Peyer's patch (tissue), 4 donors: ENCODE measurements around the gene AQP12B. TPM values are rescaled to one million over a fixed set of nuclear protein-coding genes. Genes with fewer than 3 reads are reported as not detected.
"Not testable (repeated sequence)": the region's sequence is repeated elsewhere in the genome, so short reads cannot be mapped to it uniquely, and the experiment has no call there.

Experiments used
- DNase-seq, 3 donors: peaks; one replicate each; pipeline ENCODE4 v3.0.0-alpha.2; 2017 to 2019
- H3K27ac ChIP-seq, 4 donors: fragments of 200-600 bp; sonication (generic); one replicate each; pipeline ENCODE4 v1.5.1; 2016 to 2019
- H3K27me3 ChIP-seq, 2 donors: fragments of 200-600 bp; sonication (generic); one replicate each; pipeline ENCODE4 v1.5.1; 2019
- H3K36me3 ChIP-seq, 3 donors: fragments of 200-600 bp; sonication (generic); one replicate each; pipeline ENCODE4 v1.5.1; 2016 to 2019
- H3K4me1 ChIP-seq, 4 donors: fragments of 200-600 bp; sonication (generic); one replicate each; pipeline ENCODE4 v1.5.1; 2016 to 2019
- H3K4me3 ChIP-seq, 4 donors: fragments of 200-600 bp; sonication (generic); 1 replicate in 3 of 4; 2 replicates in 1 of 4; pipeline ENCODE4 v1.5.1; 2016 to 2019; ENCODE audit warnings: mild to moderate bottlenecking in 1 of 4
- H3K9me3 ChIP-seq, 4 donors: fragments of 200-600 bp; sonication (generic); one replicate each; pipeline ENCODE4 v1.5.1; 2016 to 2019; ENCODE audit warnings: mild to moderate bottlenecking in 1 of 4
- CTCF ChIP-seq, 6 experiments: fragments of 450-650 bp in 4 of 6; fragments of 200-600 bp in 2 of 6; sonication (generic) in 1 of 6; IDR thresholded peaks; one replicate each; pipeline ENCODE4 v1.5.1; 2017 to 2019; ENCODE audit warnings: antibody characterized with exemption in 6 of 6, mild to moderate bottlenecking in 3 of 6, moderate library complexity in 1 of 6
- POLR2A ChIP-seq, 2 donors: fragments of 450-650 bp; IDR thresholded peaks; one replicate each; pipeline ENCODE4 v1.5.1; 2017; ENCODE audit warnings: antibody characterized with exemption in 2 of 2, mild to moderate bottlenecking in 2 of 2, moderate library complexity in 2 of 2
- total RNA-seq, 4 donors: library from RNA; depleted of rRNA; stranded (reverse); fragments of >200 nt; gene quantifications; one replicate each; pipeline ENCODE4 v1.1.0, GENCODE V29; 2016

The AQP12B gene
- total RNA-seq, 4 donors from 2014 or later = 1.9 to 9.6 (median 2.5) TPM; not detected in 1

GRCh38 chr2:240691631-240692420 is 9.1 kb upstream of the AQP12B start, which contains the start of gene AQP12A:
Gene AQP12A (plus strand): TSS chr2:240691866. CDS start chr2:240691914, 48 bp downstream.
- Histone ChIP-seq H3K4me3 (peak within 1 kb of the TSS in 1 of 4 donors; percentile 36), H3K27ac (peak within 1 kb of the TSS in 1 of 4 donors; percentile 65)
- not testable (repeated sequence) for H3K9me3 ChIP-seq, H3K4me1 ChIP-seq, H3K36me3 ChIP-seq, H3K27me3 ChIP-seq
- peak in 1 of 3 donors; percentile 51 for DNase-seq

- H3K36me3 ChIP-seq, H3K9me3 ChIP-seq, H3K27ac ChIP-seq, H3K4me3 ChIP-seq, H3K27me3 ChIP-seq: not testable (repeated sequence)
- TF ChIP-seq POLR2A (IDR thresholded peaks at IDR 0.05) = peak in 1 of 2 donors; percentile 10
- peaks cover 0 to 10% (median 0%) of the 10 kb centered on the region in 4 donors for H3K4me1 ChIP-seq
- DNase-seq = peak in 2 of 3 donors; percentile 44 to 73
Observed at GRCh38 chr2:240691075-240691427, 8.4 kb upstream of the AQP12B start.

GRCh38 chr2:240690421-240691074 is 7.9 kb upstream of the AQP12B start:
- H3K27me3 ChIP-seq, H3K36me3 ChIP-seq, H3K9me3 ChIP-seq: not testable (repeated sequence)
- H3K4me3 ChIP-seq = peak overlapping the region in 2 of 4 donors; percentile 32 to 36
- H3K4me1 ChIP-seq = peaks cover 0 to 10% (median 0%) of the 10 kb centered on the region in 4 donors
- peak in 1 of 3 donors; percentile 61 for DNase-seq
- peak overlapping the region in 2 of 4 donors; percentile 63 to 65 for H3K27ac ChIP-seq

- Histone ChIP-seq H3K36me3 (no peaks in the 10 kb centered on the region), H3K4me1 (peaks cover 0 to 10% (median 0%) of the 10 kb centered on the region in 4 donors), H3K27ac (peak overlapping the region in 2 of 4 donors; percentile 63 to 65), H3K9me3 (no peaks in the 10 kb centered on the region), H3K4me3 (peak overlapping the region in 1 of 4 donors; percentile 36), H3K27me3 (no peaks in the 10 kb centered on the region)
- TF ChIP-seq CTCF (IDR thresholded peaks at IDR 0.05) (no peak), POLR2A (IDR thresholded peaks at IDR 0.05) (no peak)
- DNase-seq = peak in 1 of 3 donors; percentile 42
Observed at GRCh38 chr2:240689975-240690374, 7.3 kb upstream of the AQP12B start.

GRCh38 chr2:240688553-240688919 is 5.9 kb upstream of the AQP12B start:
- DNase-seq = no peak
- no peak for TF ChIP-seq POLR2A (IDR thresholded peaks at IDR 0.05)
- TF ChIP-seq CTCF (IDR thresholded peaks at IDR 0.05) = no peak
- Histone ChIP-seq H3K9me3 (no peaks in the 10 kb centered on the region), H3K36me3 (no peaks in the 10 kb centered on the region), H3K27me3 (no peaks in the 10 kb centered on the region), H3K27ac (no peak overlapping the region), H3K4me1 (peaks cover 0 to 10% (median 0%) of the 10 kb centered on the region in 4 donors), H3K4me3 (no peak overlapping the region)

- TF ChIP-seq CTCF (IDR thresholded peaks at IDR 0.05) = no peak
- no peak for TF ChIP-seq POLR2A (IDR thresholded peaks at IDR 0.05)
- Histone ChIP-seq H3K4me1 (peaks cover 0 to 10% (median 0%) of the 10 kb centered on the region in 4 donors), H3K27ac (no peak overlapping the region), H3K36me3 (no peaks in the 10 kb centered on the region), H3K9me3 (no peaks in the 10 kb centered on the region), H3K27me3 (no peaks in the 10 kb centered on the region), H3K4me3 (no peak overlapping the region)
- no peak for DNase-seq
Observed at GRCh38 chr2:240687741-240688552, 5.3 kb upstream of the AQP12B start.
